Neural crest cell (in vitro differentiated cells): ENCODE results near the gene IFI6. TPM values are rescaled to one million over a fixed set of nuclear protein-coding genes. Genes with fewer than 3 reads are reported as not detected.
"Not testable (repeated sequence)": the region's sequence is repeated elsewhere in the genome, so short reads cannot be mapped to it uniquely, and the experiment has no call there.

Experiments
- DNase-seq: peaks from one replicate; pipeline ENCODE4 v3.0.0; 2021; ENCODE audit warnings: low read depth, mixed read lengths, low spot score
- H3K27ac Mint-ChIP-seq: one replicate; pipeline ENCODE4 v1.8.0; 2021; ENCODE audit warnings: mild to moderate bottlenecking, mixed read lengths; ENCODE audit not compliant: unreplicated experiment
- H3K27me3 Mint-ChIP-seq: 2 replicates; pipeline ENCODE4 v1.8.0; 2021; ENCODE audit warnings: low read depth, mild to moderate bottlenecking, mixed read lengths
- H3K36me3 Mint-ChIP-seq: 2 replicates; pipeline ENCODE4 v1.8.0; 2021; ENCODE audit warnings: low read depth, mild to moderate bottlenecking, mixed read lengths
- H3K4me1 Mint-ChIP-seq: 2 replicates; pipeline ENCODE4 v1.8.0; 2021; ENCODE audit warnings: mixed read lengths
- H3K4me3 Mint-ChIP-seq: one replicate; pipeline ENCODE4 v1.8.0; 2021; ENCODE audit warnings: mild to moderate bottlenecking, mixed read lengths
- H3K9me3 Mint-ChIP-seq: 2 replicates; pipeline ENCODE4 v1.8.0; 2021; ENCODE audit warnings: mixed read lengths
- total RNA-seq: library from RNA; stranded (reverse); gene quantifications from 2 replicates; pipeline ENCODE4 v1.2.1, GENCODE V29; 2021
- TF ChIP-seq, protein P1 (sequence below): fragments of 200-600 bp; sonication (generic); conservative IDR thresholded peaks from 2 replicates; pipeline ENCODE4 v1.5.0; 2021; ENCODE audit warnings: antibody characterized with exemption, mild to moderate bottlenecking

The IFI6 gene
- total RNA-seq, 1 donor from 2014 or later: 15.2 TPM

GRCh38 chr1:27621051-27621920 is 50.7 kb downstream of the IFI6 start:
- peaks cover 11% of the 10 kb centered on the region for H3K4me1 Mint-ChIP-seq
- no peaks in the 10 kb centered on the region for H3K9me3 Mint-ChIP-seq
- no peak overlapping the region for H3K4me3 Mint-ChIP-seq
- TF ChIP-seq, protein P1, sequence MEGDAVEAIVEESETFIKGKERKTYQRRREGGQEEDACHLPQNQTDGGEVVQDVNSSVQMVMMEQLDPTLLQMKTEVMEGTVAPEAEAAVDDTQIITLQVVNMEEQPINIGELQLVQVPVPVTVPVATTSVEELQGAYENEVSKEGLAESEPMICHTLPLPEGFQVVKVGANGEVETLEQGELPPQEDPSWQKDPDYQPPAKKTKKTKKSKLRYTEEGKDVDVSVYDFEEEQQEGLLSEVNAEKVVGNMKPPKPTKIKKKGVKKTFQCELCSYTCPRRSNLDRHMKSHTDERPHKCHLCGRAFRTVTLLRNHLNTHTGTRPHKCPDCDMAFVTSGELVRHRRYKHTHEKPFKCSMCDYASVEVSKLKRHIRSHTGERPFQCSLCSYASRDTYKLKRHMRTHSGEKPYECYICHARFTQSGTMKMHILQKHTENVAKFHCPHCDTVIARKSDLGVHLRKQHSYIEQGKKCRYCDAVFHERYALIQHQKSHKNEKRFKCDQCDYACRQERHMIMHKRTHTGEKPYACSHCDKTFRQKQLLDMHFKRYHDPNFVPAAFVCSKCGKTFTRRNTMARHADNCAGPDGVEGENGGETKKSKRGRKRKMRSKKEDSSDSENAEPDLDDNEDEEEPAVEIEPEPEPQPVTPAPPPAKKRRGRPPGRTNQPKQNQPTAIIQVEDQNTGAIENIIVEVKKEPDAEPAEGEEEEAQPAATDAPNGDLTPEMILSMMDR: no peak
- H3K27ac Mint-ChIP-seq: no peak overlapping the region
- no peaks in the 10 kb centered on the region for H3K27me3 Mint-ChIP-seq
- DNase-seq: no peak
- H3K36me3 Mint-ChIP-seq: no peaks in the 10 kb centered on the region

- not testable (repeated sequence) for H3K4me3 Mint-ChIP-seq, H3K36me3 Mint-ChIP-seq, H3K9me3 Mint-ChIP-seq, DNase-seq, H3K27me3 Mint-ChIP-seq, H3K27ac Mint-ChIP-seq
- peaks cover 16% of the 10 kb centered on the region for H3K4me1 Mint-ChIP-seq
Observed at GRCh38 chr1:27619782-27620438, 52.1 kb downstream of the IFI6 start.

GRCh38 chr1:27618341-27619082 is 53.5 kb downstream of the IFI6 start:
- Mint-ChIP-seq H3K4me3 (no peak overlapping the region), H3K36me3 (no peaks in the 10 kb centered on the region), H3K4me1 (peaks cover 28% of the 10 kb centered on the region), H3K27ac (no peak overlapping the region), H3K27me3 (peaks cover 4% of the 10 kb centered on the region), H3K9me3 (no peaks in the 10 kb centered on the region)
- DNase-seq: no peak
- TF ChIP-seq, protein P1: no peak

DNA sequence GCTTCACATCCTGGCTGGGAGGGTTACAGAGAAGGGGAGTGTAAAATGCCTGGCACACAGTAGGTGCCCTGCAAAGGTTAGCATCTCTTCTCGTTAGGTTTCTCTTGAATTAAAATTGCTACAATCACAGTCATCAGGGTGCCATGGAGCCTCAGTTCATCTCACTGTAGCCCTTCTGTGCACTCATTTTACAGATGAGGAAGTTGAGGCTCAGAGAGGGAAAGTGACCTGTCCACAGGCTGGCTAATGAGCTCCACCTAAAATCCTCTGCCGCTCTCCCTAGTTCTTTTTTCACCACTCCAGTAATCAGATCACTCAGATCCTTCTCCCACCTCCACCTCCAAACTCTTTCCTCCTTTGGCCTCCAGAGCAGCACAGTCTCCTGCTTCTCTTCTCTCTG is 54.6 kb downstream of the IFI6 start:
- Mint-ChIP-seq H3K4me1 (peaks cover 29% of the 10 kb centered on the region), H3K27ac (no peak overlapping the region)

DNA sequence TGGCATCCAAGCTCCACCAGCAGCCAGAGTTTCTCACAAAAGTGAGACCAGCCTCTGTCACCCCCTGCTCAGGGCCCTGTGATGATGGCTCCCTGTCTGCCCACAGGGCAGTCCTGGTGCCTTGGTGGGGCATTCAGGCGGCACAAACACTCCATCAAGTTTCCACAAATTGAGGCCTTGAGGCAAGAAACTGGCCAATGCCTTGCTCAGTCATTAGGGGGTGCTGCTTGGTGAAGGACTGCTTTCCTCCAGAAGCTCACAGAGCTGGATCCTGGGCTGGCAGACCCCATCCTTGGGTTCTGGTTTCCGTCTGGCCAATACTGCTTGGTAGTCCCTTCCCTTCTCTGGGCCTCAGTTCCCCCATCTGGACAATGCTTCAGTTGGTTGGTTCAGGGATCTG is 55.6 kb downstream of the IFI6 start:
- DNase-seq: no peak
- TF ChIP-seq, protein P1: no peak
- peak overlapping the region; percentile 23 for H3K4me3 Mint-ChIP-seq

More for the DNA sequence above, 54.6 kb downstream of the IFI6 start:
- H3K4me3 Mint-ChIP-seq: no peak overlapping the region
- TF ChIP-seq, protein P1: no peak
- H3K36me3 Mint-ChIP-seq: no peaks in the 10 kb centered on the region
- peaks cover 4% of the 10 kb centered on the region for H3K27me3 Mint-ChIP-seq
- no peaks in the 10 kb centered on the region for H3K9me3 Mint-ChIP-seq
- DNase-seq: no peak

More for the DNA sequence above, 55.6 kb downstream of the IFI6 start:
- H3K4me1 Mint-ChIP-seq: peaks cover 34% of the 10 kb centered on the region
- H3K9me3 Mint-ChIP-seq: no peaks in the 10 kb centered on the region
- H3K36me3 Mint-ChIP-seq: no peaks in the 10 kb centered on the region
- H3K27me3 Mint-ChIP-seq: peaks cover 4% of the 10 kb centered on the region
- H3K27ac Mint-ChIP-seq: no peak overlapping the region

Other genes starting within 250 kb of the IFI6 start
- 81.9 and 83.1 TPM in 2 replicates for gene WASF2, start 182.0 kb downstream of the IFI6 start, total RNA-seq
- gene AHDC1, start 68.0 kb downstream of the IFI6 start, total RNA-seq: 50.1 and 54.8 TPM in 2 replicates
- not detected in 2 replicates for gene FGR, start 37.0 kb downstream of the IFI6 start, total RNA-seq
- gene FAM76A, start 53.8 kb upstream of the IFI6 start, total RNA-seq: 12.4 and 13.8 TPM in 2 replicates
- 26.5 and 26.9 TPM in 2 replicates for gene STX12, start 101.0 kb upstream of the IFI6 start, total RNA-seq
- gene PPP1R8, start 158.6 kb upstream of the IFI6 start, total RNA-seq: 66.1 and 70.4 TPM in 2 replicates
- gene THEMIS2, start 200.4 kb upstream of the IFI6 start, total RNA-seq: 5.5 and 5.7 TPM in 2 replicates
- gene RPA2, start 242.4 kb upstream of the IFI6 start, total RNA-seq: 63.0 and 72.1 TPM in 2 replicates